Fibroblast of lung (primary cell): Measurements from ENCODE around the gene KCNK2.

Experiments
- CTCF ChIP-seq, 2 donors: IDR thresholded peaks in 1 of 2; conservative IDR thresholded peaks in 1 of 2; 1 replicate in 1 of 2; 2 replicates in 1 of 2; pipeline ENCODE4 v1.5.1; 2011 to 2012; ENCODE audit warnings: low read length in 2 of 2, control low read depth in 1 of 2, inconsistent platforms in 1 of 2, low read depth in 1 of 2, mild to moderate bottlenecking in 1 of 2
- EZH2 ChIP-seq: IDR thresholded peaks from 2 replicates; pipeline ENCODE4 v1.5.1; 2012; ENCODE audit warnings: low read length, control low read depth, mild to moderate bottlenecking; ENCODE audit errors: missing control alignments

GRCh38 chr1:215087603-215088002, 5.1 kb downstream of the KCNK2 start:
- TF ChIP-seq CTCF (conservative IDR thresholded peaks at IDR 0.05 in 1 of 2, IDR thresholded peaks at IDR 0.05 in 1 of 2; ENCODE audit: low read depth in 1 of 2, low read length in 2 of 2) = no peak
- no peak for TF ChIP-seq EZH2
